GM13977 (cell line): ENCODE results near the gene HSPA4L.

ENCODE experiments used
- DNase-seq: peaks from one replicate; pipeline ENCODE4 v3.0.0; 2012; ENCODE audit warnings: low spot score
- CTCF ChIP-seq: IDR thresholded peaks from 2 replicates; pipeline ENCODE4 v1.5.1; 2012; ENCODE audit warnings: mild to moderate bottlenecking, control low read depth; ENCODE audit not compliant: insufficient read depth; ENCODE audit errors: extremely low read depth, missing control alignments
- in situ Hi-C: fragments of 300-500 bp; cut with MboI; formaldehyde crosslinking; loops from one replicate; pipeline ENCODE4 v1.12.0; 2022; ENCODE audit warnings: low sequenced_read_pairs, low pct_unique_long_range_greater_than_20kb, mixed read lengths, inconsistent platforms; ENCODE audit not compliant: unreplicated experiment

Gene HSPA4L

GRCh38 chr4:127783026-127783769, 1.1 kb downstream of the HSPA4L start:
- DNase-seq = no peak
- in situ Hi-C loops = no loop called here

GRCh38 chr4:127783955-127784770, 2.0 kb downstream of the HSPA4L start:
- in situ Hi-C loops = no loop called here
- TF ChIP-seq CTCF = no peak
- DNase-seq = peak; percentile 41

More at GRCh38 chr4:127783026-127783769, 1.1 kb downstream of the HSPA4L start:
- no peak for TF ChIP-seq CTCF

GRCh38 chr4:127788517-127788916, 6.4 kb downstream of the HSPA4L start:
- in situ Hi-C loops = no loop called here
- no peak for TF ChIP-seq CTCF
- DNase-seq = no peak

GRCh38 chr4:127791391-127791790, 9.3 kb downstream of the HSPA4L start:
- in situ Hi-C loops = no loop called here
- no peak for TF ChIP-seq CTCF
- no peak for DNase-seq

GRCh38 chr4:127793528-127793927, 11.4 kb downstream of the HSPA4L start:
- no peak for TF ChIP-seq CTCF
- in situ Hi-C loops = no loop called here
- DNase-seq = no peak

GRCh38 chr4:127799711-127800110, 17.6 kb downstream of the HSPA4L start:
- DNase-seq = no peak
- in situ Hi-C loops = no loop called here
- no peak for TF ChIP-seq CTCF
